Mesendoderm (in vitro differentiated cells): ENCODE data around the gene TYROBP.

Experiments
- DNase-seq: peaks from one replicate; pipeline ENCODE4 v3.0.0; 2013
- H2AK5ac ChIP-seq: 2 replicates; pipeline ENCODE4 v1.6.1; 2013; ENCODE audit warnings: low read length, inconsistent platforms
- H2BK120ac ChIP-seq: 2 replicates; pipeline ENCODE4 v1.6.1; 2013; ENCODE audit warnings: low read depth, mild to moderate bottlenecking, low read length, moderate library complexity, mixed read lengths
- H2BK15ac ChIP-seq: replicated peaks from 2 replicates; pipeline ENCODE4 v1.6.1; 2013; ENCODE audit warnings: low read depth, mild to moderate bottlenecking, moderate library complexity
- H2BK5ac ChIP-seq: 2 replicates; pipeline ENCODE4 v1.6.1; 2013; ENCODE audit warnings: low read length, inconsistent platforms
- H3K18ac ChIP-seq: 2 replicates; pipeline ENCODE4 v1.6.1; 2013; ENCODE audit warnings: mild to moderate bottlenecking, low read length, mixed read lengths
- H3K23ac ChIP-seq: one replicate; pipeline ENCODE4 v1.6.1; 2013; ENCODE audit warnings: low read length
- H3K27ac ChIP-seq: 2 replicates; pipeline ENCODE4 v1.5.1; 2013; ENCODE audit warnings: low read depth, mild to moderate bottlenecking, inconsistent platforms, low read length, moderate library complexity
- H3K27me3 ChIP-seq: 2 replicates; pipeline ENCODE4 v1.6.1; 2013; ENCODE audit warnings: low read length, control low read depth, mild to moderate bottlenecking, inconsistent platforms; ENCODE audit not compliant: insufficient read depth, poor library complexity
- H3K36me3 ChIP-seq: 2 replicates; pipeline ENCODE4 v1.6.1; 2013; ENCODE audit warnings: low read length, inconsistent platforms; ENCODE audit not compliant: control insufficient read depth, insufficient read depth
- H3K4ac ChIP-seq: one replicate; pipeline ENCODE4 v1.6.1; 2013; ENCODE audit warnings: low read depth, mild to moderate bottlenecking, low read length, moderate library complexity
- H3K4me1 ChIP-seq: 2 replicates; pipeline ENCODE4 v1.6.1; 2013; ENCODE audit warnings: low read depth, low read length, inconsistent platforms; ENCODE audit not compliant: control insufficient read depth
- H3K4me2 ChIP-seq: 2 replicates; pipeline ENCODE4 v1.6.1; 2013; ENCODE audit warnings: low read length
- H3K4me3 ChIP-seq: 2 replicates; pipeline ENCODE4 v1.5.1; 2013; ENCODE audit warnings: mild to moderate bottlenecking, low read length
- H3K56ac ChIP-seq: one replicate; pipeline ENCODE4 v1.6.1; 2013; ENCODE audit warnings: low read length
- H3K79me1 ChIP-seq: 2 replicates; pipeline ENCODE4 v1.6.1; 2013; ENCODE audit warnings: low read length, inconsistent platforms
- H3K79me2 ChIP-seq: 2 replicates; pipeline ENCODE4 v1.6.1; 2013; ENCODE audit warnings: mild to moderate bottlenecking, low read length; ENCODE audit not compliant: control insufficient read depth, insufficient read depth
- H3K9ac ChIP-seq: 2 replicates; pipeline ENCODE4 v1.6.1; 2013; ENCODE audit warnings: low read length, inconsistent platforms
- H4K5ac ChIP-seq: one replicate; pipeline ENCODE4 v1.6.1; 2013; ENCODE audit warnings: low read length
- H4K8ac ChIP-seq: one replicate; pipeline ENCODE4 v1.6.1; 2013; ENCODE audit warnings: low read depth, mild to moderate bottlenecking, control low read depth, low read length, moderate library complexity
- WGBS: extraction: QIAGEN DNeasy Blood & Tissue Kit; methylation state at CpG from one replicate; pipeline ENCODE4 v1.1.7; 2013; ENCODE audit warnings: low lambda C conversion rate, missing lambda C conversion rate; ENCODE audit not compliant: insufficient coverage; ENCODE audit errors: extremely low coverage; 5-methylcytosine and 5-hydroxymethylcytosine counted together

Gene TYROBP

GRCh38 chr19:35940078-35940775 is 32.1 kb upstream of the TYROBP start:
- Histone ChIP-seq H2BK5ac (no peak overlapping the region), H2BK120ac (no peak overlapping the region), H2BK15ac (no peak overlapping the region), H3K18ac (no peak overlapping the region), H3K56ac (no peak overlapping the region), H3K9ac (no peak overlapping the region), H3K4me1 (peaks cover 10% of the 10 kb centered on the region), H3K23ac (no peak overlapping the region), H3K36me3 (no peaks in the 10 kb centered on the region), H3K79me1 (peaks cover 3% of the 10 kb centered on the region), H3K4ac (no peak overlapping the region), H4K8ac (no peak overlapping the region), H2AK5ac (no peak overlapping the region), H3K27ac (no peak overlapping the region), H3K27me3 (no peaks in the 10 kb centered on the region), H3K79me2 (no peaks in the 10 kb centered on the region), H3K4me2 (no peak overlapping the region), H4K5ac (no peak overlapping the region), H3K4me3 (no peak overlapping the region)
- no peak for DNase-seq
- no CpG with 5 or more reads among the region's 51 CpGs for WGBS

GRCh38 chr19:35939307-35940077 is 31.4 kb upstream of the TYROBP start:
- peaks cover 10% of the 10 kb centered on the region for H3K4me1 ChIP-seq
- no peak overlapping the region for H3K18ac ChIP-seq
- H3K79me2 ChIP-seq: no peaks in the 10 kb centered on the region
- H3K27ac ChIP-seq: no peak overlapping the region
- H3K79me1 ChIP-seq: peaks cover 3% of the 10 kb centered on the region
- no peak overlapping the region for H4K8ac ChIP-seq
- H2BK15ac ChIP-seq: no peak overlapping the region
- no peak for DNase-seq
- no peak overlapping the region for H4K5ac ChIP-seq
- no peaks in the 10 kb centered on the region for H3K27me3 ChIP-seq
- H3K36me3 ChIP-seq: no peaks in the 10 kb centered on the region
- H2BK5ac ChIP-seq: no peak overlapping the region
- H2BK120ac ChIP-seq: no peak overlapping the region
- no peak overlapping the region for H2AK5ac ChIP-seq
- no peak overlapping the region for H3K23ac ChIP-seq
- no peak overlapping the region for H3K56ac ChIP-seq
- WGBS: no CpG with 5 or more reads among the region's 55 CpGs
- H3K4me3 ChIP-seq: no peak overlapping the region
- no peak overlapping the region for H3K4me2 ChIP-seq
- no peak overlapping the region for H3K4ac ChIP-seq
- H3K9ac ChIP-seq: no peak overlapping the region

- Histone ChIP-seq H3K36me3 (no peaks in the 10 kb centered on the region), H4K8ac (no peak overlapping the region)
These were observed 30.5 kb upstream of the TYROBP start for GRCh38 chr19:35938282-35939224.

GRCh38 chr19:35937345-35938281 is 29.5 kb upstream of the TYROBP start:
- no peak overlapping the region for H2BK120ac ChIP-seq
- H3K4me3 ChIP-seq: no peak overlapping the region
- no peaks in the 10 kb centered on the region for H3K27me3 ChIP-seq
- no peak overlapping the region for H4K8ac ChIP-seq
- peaks cover 10% of the 10 kb centered on the region for H3K4me1 ChIP-seq
- no peak overlapping the region for H2BK15ac ChIP-seq
- peak overlapping the region; percentile 77 for H3K4me2 ChIP-seq
- H3K4ac ChIP-seq: no peak overlapping the region
- H3K9ac ChIP-seq: peak overlapping the region; percentile 87
- H3K27ac ChIP-seq: no peak overlapping the region
- H2AK5ac ChIP-seq: no peak overlapping the region
- H3K23ac ChIP-seq: no peak overlapping the region
- H3K18ac ChIP-seq: no peak overlapping the region
- H3K79me1 ChIP-seq: peaks cover 3% of the 10 kb centered on the region
- no peak overlapping the region for H4K5ac ChIP-seq
- H3K56ac ChIP-seq: peak overlapping the region; percentile 73
- no peak overlapping the region for H2BK5ac ChIP-seq
- no peaks in the 10 kb centered on the region for H3K79me2 ChIP-seq
- WGBS: no CpG with 5 or more reads among the region's 14 CpGs
- no peaks in the 10 kb centered on the region for H3K36me3 ChIP-seq
- peak; percentile 20 for DNase-seq

More at GRCh38 chr19:35938282-35939224, 30.5 kb upstream of the TYROBP start:
- Histone ChIP-seq H3K27ac (no peak overlapping the region), H2BK120ac (no peak overlapping the region), H2BK15ac (no peak overlapping the region), H3K4me2 (peak overlapping the region; percentile 4), H3K79me1 (peaks cover 3% of the 10 kb centered on the region), H3K9ac (peak overlapping the region; percentile 17), H2BK5ac (no peak overlapping the region), H3K56ac (peak overlapping the region; percentile 73), H3K4me3 (no peak overlapping the region), H3K79me2 (no peaks in the 10 kb centered on the region), H3K18ac (no peak overlapping the region), H2AK5ac (no peak overlapping the region), H4K5ac (no peak overlapping the region), H3K27me3 (no peaks in the 10 kb centered on the region), H3K4ac (no peak overlapping the region), H3K4me1 (peaks cover 10% of the 10 kb centered on the region), H3K23ac (no peak overlapping the region)
- DNase-seq: no peak
- no CpG with 5 or more reads among the region's 13 CpGs for WGBS

- Histone ChIP-seq H3K23ac (no peak overlapping the region), H2AK5ac (no peak overlapping the region), H3K4me3 (peak overlapping the region; percentile 66), H4K5ac (no peak overlapping the region), H2BK120ac (no peak overlapping the region), H3K4me2 (peak overlapping the region; percentile 77), H3K36me3 (no peaks in the 10 kb centered on the region), H3K18ac (peak overlapping the region; percentile 82), H2BK5ac (no peak overlapping the region), H3K79me2 (no peaks in the 10 kb centered on the region), H3K9ac (peak overlapping the region; percentile 87), H3K27ac (no peak overlapping the region), H3K79me1 (peaks cover 3% of the 10 kb centered on the region), H3K27me3 (no peaks in the 10 kb centered on the region), H3K56ac (peak overlapping the region; percentile 87), H4K8ac (no peak overlapping the region), H2BK15ac (no peak overlapping the region), H3K4ac (peak overlapping the region; percentile 82), H3K4me1 (peaks cover 10% of the 10 kb centered on the region)
- WGBS: no CpG with 5 or more reads among the region's 11 CpGs
- DNase-seq: no peak
These were observed 28.7 kb upstream of the TYROBP start for GRCh38 chr19:35936738-35937268.
